Measurements from ENCODE around the gene LZTS2.
A peak's percentile ranks its signal among the peaks of the same experiment; 100 is the strongest.

- TF ChIP-seq, protein P1, sequence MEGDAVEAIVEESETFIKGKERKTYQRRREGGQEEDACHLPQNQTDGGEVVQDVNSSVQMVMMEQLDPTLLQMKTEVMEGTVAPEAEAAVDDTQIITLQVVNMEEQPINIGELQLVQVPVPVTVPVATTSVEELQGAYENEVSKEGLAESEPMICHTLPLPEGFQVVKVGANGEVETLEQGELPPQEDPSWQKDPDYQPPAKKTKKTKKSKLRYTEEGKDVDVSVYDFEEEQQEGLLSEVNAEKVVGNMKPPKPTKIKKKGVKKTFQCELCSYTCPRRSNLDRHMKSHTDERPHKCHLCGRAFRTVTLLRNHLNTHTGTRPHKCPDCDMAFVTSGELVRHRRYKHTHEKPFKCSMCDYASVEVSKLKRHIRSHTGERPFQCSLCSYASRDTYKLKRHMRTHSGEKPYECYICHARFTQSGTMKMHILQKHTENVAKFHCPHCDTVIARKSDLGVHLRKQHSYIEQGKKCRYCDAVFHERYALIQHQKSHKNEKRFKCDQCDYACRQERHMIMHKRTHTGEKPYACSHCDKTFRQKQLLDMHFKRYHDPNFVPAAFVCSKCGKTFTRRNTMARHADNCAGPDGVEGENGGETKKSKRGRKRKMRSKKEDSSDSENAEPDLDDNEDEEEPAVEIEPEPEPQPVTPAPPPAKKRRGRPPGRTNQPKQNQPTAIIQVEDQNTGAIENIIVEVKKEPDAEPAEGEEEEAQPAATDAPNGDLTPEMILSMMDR (conservative IDR thresholded peaks at IDR 0.05): peak; percentile 61
- no peak for TF ChIP-seq ZFX (IDR thresholded peaks at IDR 0.05)
These were observed 5.5 kb upstream of the LZTS2 start for GRCh38 chr10:100993986-100994708.
